Left kidney (tissue), 8 donors: Measurements from ENCODE around the gene TP53TG3E. TPM values are rescaled to one million over a fixed set of nuclear protein-coding genes. Genes with fewer than 3 reads are reported as not detected.
"Not testable (repeated sequence)": the region's sequence is repeated elsewhere in the genome, so short reads cannot be mapped to it uniquely, and the experiment has no call there.

ENCODE experiments used
- DNase-seq: peaks from one replicate; pipeline ENCODE4 v3.0.0-alpha.2; 2013
- long read RNA-seq, 8 donors: transcript quantifications; one replicate each; lab custom pipeline, GENCODE V29; 2026
- polyA plus RNA-seq: library from polyadenylated mRNA; unstranded; fragments of 120-200 nt; gene quantifications from one replicate; pipeline ENCODE4 v1.2.1, GENCODE V29; 2013; ENCODE audit not compliant: insufficient read length

TP53TG3E gene, protein sequence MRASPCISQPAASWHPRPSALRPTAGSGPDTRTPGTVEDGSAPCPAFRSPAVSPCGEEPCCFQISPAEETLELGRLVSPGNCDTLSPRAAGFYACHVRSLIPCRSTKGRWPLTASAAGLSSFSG
- not detected for polyA plus RNA-seq
- long read RNA-seq, donor 1, result 0 reads
- long read RNA-seq, donor 2, result 0 reads
- long read RNA-seq, donor 3, result 0 reads
- long read RNA-seq, donor 4, result 0 reads
- long read RNA-seq, donor 5, result 0 reads
- long read RNA-seq, donor 6, result 0 reads
- long read RNA-seq, donor 7, result 0 reads
- long read RNA-seq, donor 8, result 0 reads

DNA sequence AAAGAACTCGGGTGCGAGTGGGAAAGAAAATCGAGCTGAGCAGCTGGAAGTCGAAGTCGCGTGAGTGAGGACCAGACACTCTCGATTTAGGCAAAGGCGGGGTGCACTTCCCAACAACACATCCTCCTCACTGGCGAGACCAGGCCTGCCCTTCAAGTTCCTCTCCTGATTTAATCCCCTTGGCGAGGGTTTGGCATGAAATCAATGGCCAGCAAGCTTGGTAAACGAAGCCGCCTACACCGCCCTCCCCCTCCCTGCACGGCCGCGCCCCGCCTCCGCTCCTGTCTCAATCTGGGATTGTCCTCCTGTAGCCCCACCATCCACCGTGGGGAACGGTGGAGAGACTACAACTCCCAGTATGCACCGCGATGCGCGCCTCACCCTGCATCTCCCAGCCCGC is at the start of gene TP53TG3E:
TSS of gene TP53TG3E (plus strand) at position 301 of the 400 bp plus-strand sequence. CDS start at position 369, 68 bp downstream.
- not testable (repeated sequence) for DNase-seq

DNA sequence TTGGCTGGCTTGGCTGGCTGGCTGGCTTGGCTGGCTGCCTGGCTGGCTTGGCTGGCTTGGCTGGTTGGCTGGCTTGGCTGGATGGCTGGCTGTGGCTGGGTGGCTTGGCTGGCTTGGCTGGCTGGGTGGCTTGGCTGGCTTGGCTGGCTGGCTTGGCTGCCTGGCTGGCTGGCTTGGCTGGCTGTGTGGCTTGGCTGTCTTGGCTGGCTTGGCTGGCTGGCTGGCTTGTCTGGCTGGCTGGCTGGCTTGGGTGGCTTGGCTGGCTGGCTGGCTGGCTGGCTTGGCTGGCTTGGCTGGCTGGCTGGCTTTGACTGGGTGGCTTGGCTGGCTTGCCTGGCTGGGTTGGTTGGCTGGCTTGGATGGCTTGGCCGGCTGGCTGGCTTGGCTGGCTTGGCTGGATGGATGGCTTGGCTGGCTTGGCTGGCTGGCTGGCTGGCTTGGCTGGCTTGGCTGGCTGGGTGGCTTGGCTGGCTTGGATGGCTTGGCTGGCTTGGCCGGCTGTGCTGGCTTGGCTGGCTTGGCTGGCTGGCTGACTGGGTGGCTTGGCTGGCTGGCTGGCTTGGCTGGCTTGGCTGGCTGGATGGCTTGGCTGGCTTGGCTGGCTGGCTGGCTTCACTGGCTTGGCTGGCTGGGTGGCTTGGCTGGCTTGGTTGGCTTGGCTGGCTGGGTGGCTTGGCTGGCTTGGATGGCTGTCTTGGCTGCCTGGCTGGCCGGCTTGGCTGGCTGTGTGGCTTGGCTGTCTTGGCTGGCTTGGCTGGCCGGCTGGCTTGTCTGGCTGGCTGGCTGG is 32.3 kb downstream of the TP53TG3E start:
- DNase-seq, result not testable (repeated sequence)

GRCh38 chr16:33337627-33338542 is 33.8 kb downstream of the TP53TG3E start:
- not testable (repeated sequence) for DNase-seq

DNA sequence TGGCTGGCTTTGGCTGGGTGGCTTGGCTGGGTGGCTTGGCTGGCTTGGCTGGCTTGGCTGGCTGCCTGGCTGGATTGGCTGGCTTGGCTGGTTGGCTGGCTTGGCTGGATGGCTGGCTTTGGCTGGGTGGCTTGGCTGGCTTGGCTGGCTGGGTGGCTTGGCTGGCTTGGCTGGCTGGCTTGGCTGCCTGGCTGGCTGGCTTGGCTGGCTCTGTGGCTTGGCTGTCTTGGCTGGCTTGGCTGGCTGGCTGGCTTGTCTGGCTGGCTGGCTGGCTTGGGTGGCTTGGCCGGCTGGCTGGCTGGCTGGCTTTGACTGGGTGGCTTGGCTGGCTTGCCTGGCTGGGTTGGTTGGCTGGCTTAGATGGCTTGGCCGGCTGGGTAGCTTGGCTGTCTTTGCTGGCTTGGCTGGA is 34.4 kb downstream of the TP53TG3E start:
- not testable (repeated sequence) for DNase-seq

- DNase-seq, result not testable (repeated sequence)
These were observed 35.3 kb downstream of the TP53TG3E start for GRCh38 chr16:33339093-33340061.

Other genes starting within 250 kb of the TP53TG3E start
- gene TP53TG3C, start 110.1 kb upstream of the TP53TG3E start, polyA plus RNA-seq, result not detected
- not detected for gene TP53TG3B, start 56.5 kb downstream of the TP53TG3E start, polyA plus RNA-seq
- not detected for gene TP53TG3F, start 155.3 kb downstream of the TP53TG3E start, polyA plus RNA-seq